Stimulated activated CD8-positive, alpha-beta memory T cell treated with anti-CD3 and anti-CD28 coated beads, Interleukin-12 subunit alpha, Interleukin-12 subunit beta, amount 100 ng/mL, for 24 hours (primary cell): ENCODE results near the gene LAMA3.

Source experiments
- DNase-seq: peaks from one replicate; pipeline ENCODE4 v3.0.0-alpha.2; 2020; ENCODE audit errors: extremely low read depth

The LAMA3 gene

GRCh38 chr18:23852236-23853045 is 163.2 kb downstream of the LAMA3 start:
- no peak for DNase-seq

- no peak for DNase-seq
These were observed 164.4 kb downstream of the LAMA3 start for GRCh38 chr18:23853448-23854195.

- no peak for DNase-seq
These were observed 166.5 kb downstream of the LAMA3 start for GRCh38 chr18:23855721-23856120.

GRCh38 chr18:23856466-23857163 is 167.4 kb downstream of the LAMA3 start:
- no peak for DNase-seq

- DNase-seq: no peak
These were observed 167.9 kb downstream of the LAMA3 start for GRCh38 chr18:23857164-23857552.

GRCh38 chr18:23857756-23858155 is 168.5 kb downstream of the LAMA3 start:
- DNase-seq: no peak

- DNase-seq: no peak
These were observed 170.4 kb downstream of the LAMA3 start for GRCh38 chr18:23859466-23860336.

GRCh38 chr18:23861326-23861725 is 172.1 kb downstream of the LAMA3 start:
- DNase-seq: no peak

- DNase-seq: no peak
These were observed 172.7 kb downstream of the LAMA3 start for GRCh38 chr18:23861805-23862470.

- peak; percentile 11 for DNase-seq
These were observed 175.4 kb downstream of the LAMA3 start for GRCh38 chr18:23864624-23865023.

GRCh38 chr18:23867006-23867405 is 177.8 kb downstream of the LAMA3 start:
- DNase-seq: no peak

GRCh38 chr18:23868136-23868785 is 179.0 kb downstream of the LAMA3 start:
- no peak for DNase-seq

GRCh38 chr18:23870676-23871380 is 181.6 kb downstream of the LAMA3 start:
- no peak for DNase-seq

GRCh38 chr18:23871410-23871809 is 182.2 kb downstream of the LAMA3 start:
- DNase-seq: peak; percentile 9

GRCh38 chr18:23872701-23873550 is 183.7 kb downstream of the LAMA3 start:
- DNase-seq: no peak

GRCh38 chr18:23875966-23876895 is 187.0 kb downstream of the LAMA3 start:
- DNase-seq: no peak

GRCh38 chr18:23876921-23877320 is 187.7 kb downstream of the LAMA3 start:
- DNase-seq: no peak

GRCh38 chr18:23877371-23877770 is 188.1 kb downstream of the LAMA3 start:
- no peak for DNase-seq
